Measurements from ENCODE around the gene EXOC3L1.

The EXOC3L1 gene

GRCh38 chr16:67158637-67159600, 31.0 kb downstream of the EXOC3L1 start:
- DNase-seq = no peak

- no peak for DNase-seq
Measured at GRCh38 chr16:67157892-67158635, 31.9 kb downstream of the EXOC3L1 start.

- DNase-seq = no peak
Measured at GRCh38 chr16:67157106-67157748, 32.7 kb downstream of the EXOC3L1 start.

- DNase-seq = no peak
Measured at GRCh38 chr16:67156143-67156844, 33.6 kb downstream of the EXOC3L1 start.

GRCh38 chr16:67155295-67156142, 34.4 kb downstream of the EXOC3L1 start:
- DNase-seq = no peak

GRCh38 chr16:67154578-67155294, 35.2 kb downstream of the EXOC3L1 start:
- DNase-seq = no peak

GRCh38 chr16:67151431-67152097, 38.4 kb downstream of the EXOC3L1 start:
- DNase-seq = no peak

- DNase-seq = no peak
Measured at GRCh38 chr16:67150833-67151396, 39.0 kb downstream of the EXOC3L1 start, which contains the start of gene B3GNT9. Gene B3GNT9, minus strand, starts transcription at chr16:67150998. Its CDS starts 513 bp downstream, at chr16:67150485.

GRCh38 chr16:67150047-67150832, 39.7 kb downstream of the EXOC3L1 start:
- no peak for DNase-seq

- DNase-seq = no peak
Measured at GRCh38 chr16:67149276-67150046, 40.5 kb downstream of the EXOC3L1 start.

- no peak for DNase-seq
Measured at GRCh38 chr16:67148656-67149275, 41.2 kb downstream of the EXOC3L1 start.

GRCh38 chr16:67148221-67148620, 41.7 kb downstream of the EXOC3L1 start:
- DNase-seq = no peak

- no peak for DNase-seq
Measured at GRCh38 chr16:67147437-67148140, 42.3 kb downstream of the EXOC3L1 start.

GRCh38 chr16:67146523-67147357, 43.2 kb downstream of the EXOC3L1 start:
- DNase-seq = no peak

- no peak for DNase-seq
Measured at GRCh38 chr16:67145746-67146145, 44.2 kb downstream of the EXOC3L1 start.

- no peak for DNase-seq
Measured at GRCh38 chr16:67144943-67145342, 45.0 kb downstream of the EXOC3L1 start.

Measured in NK-92 treated with Interleukin-12 subunit alpha and Interleukin-12 subunit beta, amount 100 ng/mL, for 24 hours (cell line).